Measurements from ENCODE around the gene MPP1. TPM values are rescaled to one million over a fixed set of nuclear protein-coding genes. Genes with fewer than 3 reads are reported as not detected.

Gene MPP1
- total and polyA plus RNA-seq, 5 donors, result 20.4 to 42.7 (median 34.1) TPM

DNA sequence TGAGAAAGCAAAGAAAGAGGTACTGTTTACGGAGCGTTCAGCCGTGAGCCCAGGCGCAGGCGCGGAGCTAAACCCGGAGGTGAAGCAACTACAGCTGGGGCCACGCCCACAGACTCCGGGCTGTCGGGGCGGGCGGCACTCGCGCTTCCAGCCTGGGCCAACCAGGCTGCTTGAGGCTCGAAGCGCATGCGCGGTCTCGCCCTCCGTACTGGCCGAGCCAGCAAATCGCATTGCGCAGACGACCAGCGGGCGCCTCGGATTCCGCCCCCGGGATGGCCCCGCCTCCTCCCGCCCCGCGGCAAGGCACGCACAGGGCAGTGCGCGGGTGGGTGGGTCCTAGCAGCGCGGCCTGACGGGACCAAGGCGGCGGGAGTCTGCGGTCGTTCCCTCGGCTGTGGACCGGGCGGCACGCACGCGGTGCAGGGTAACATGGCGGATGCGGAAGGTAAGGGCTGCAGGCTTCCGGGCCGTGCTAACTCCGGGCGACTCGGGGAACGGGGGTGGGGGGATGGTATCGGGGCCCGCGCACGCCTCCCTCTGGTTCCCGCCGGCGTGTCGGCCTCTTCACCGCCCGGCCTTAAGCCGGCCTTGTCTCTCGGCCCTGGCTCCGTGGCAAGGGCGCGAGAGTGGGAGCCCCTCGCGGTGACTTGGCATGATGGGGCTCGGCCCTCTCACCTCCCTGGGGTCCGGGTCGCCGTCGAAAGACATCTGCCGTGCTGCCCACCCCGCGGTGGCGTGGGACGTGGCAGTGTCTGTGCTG lies 42.6 kb downstream of the MPP1 start, which contains the start of gene DKC1:
Gene DKC1 (plus strand): TSS at position 328 of the 760 bp plus-strand sequence. CDS start 102 bp downstream, at position 430.
- Histone ChIP-seq H3K4me1 (ENCODE audit: control insufficient read depth, insufficient read depth, low read length) (peaks cover 2% of the 10 kb centered on the region), H3K27ac (ENCODE audit: low read length) (peak within 1 kb of the TSS; percentile 52), H3K4me3 (ENCODE audit: low read length) (peak within 1 kb of the TSS; percentile 42), H3K27me3 (ENCODE audit: control insufficient read depth, insufficient read depth) (no peaks in the 10 kb centered on the region), H3K9me3 (ENCODE audit: control insufficient read depth, low read length) (no peaks in the 10 kb centered on the region)
- DNase-seq, result peak; percentile 97 to 99 (median 99)
- intact Hi-C loops (cut with DNase I), result no loop called here
- WGBS, result under 1% methylated on average over 79 of the region's 84 CpGs
- ATAC-seq, result peak; percentile 98 to 99

- peak overlapping the region; percentile 27 for H3K4me3 ChIP-seq (ENCODE audit: low read length)
- WGBS, result 7% methylated on average over 11 of the region's 11 CpGs
- peaks cover 2% of the 10 kb centered on the region for H3K4me1 ChIP-seq (ENCODE audit: control insufficient read depth, insufficient read depth, low read length)
- H3K27ac ChIP-seq (ENCODE audit: low read length), result peak overlapping the region; percentile 52
- no peaks in the 10 kb centered on the region for H3K9me3 ChIP-seq (ENCODE audit: control insufficient read depth, low read length)
- DNase-seq (peak in 1 of 3 donors; percentile 49), ATAC-seq (no peak)
- H3K27me3 ChIP-seq (ENCODE audit: control insufficient read depth, insufficient read depth), result no peaks in the 10 kb centered on the region
- intact Hi-C loops (cut with DNase I), result no loop called here
These were observed 43.2 kb downstream of the MPP1 start for GRCh38 chrX:154761977-154762536.

DNA sequence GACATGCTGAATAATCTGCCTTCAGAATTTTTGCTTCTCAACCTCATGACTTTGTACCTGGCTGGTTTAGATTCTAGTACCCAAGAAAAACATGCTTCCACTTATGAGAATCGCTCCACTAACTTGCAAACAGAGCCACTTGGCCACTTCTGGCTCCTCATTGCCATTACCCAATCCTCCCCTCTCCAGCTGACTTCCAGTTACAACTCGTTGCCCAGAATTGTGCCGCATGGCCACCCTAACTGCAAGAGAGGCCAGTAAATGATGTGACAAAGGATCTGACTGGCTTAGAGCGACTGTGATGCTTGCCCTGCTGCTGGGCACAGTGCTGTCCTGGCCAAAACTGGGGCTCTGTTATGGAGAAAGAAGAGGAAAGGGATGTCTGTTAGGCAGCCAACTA lies 46.6 kb downstream of the MPP1 start:
- Histone ChIP-seq H3K27ac (ENCODE audit: low read length) (no peak overlapping the region), H3K27me3 (ENCODE audit: control insufficient read depth, insufficient read depth) (no peaks in the 10 kb centered on the region), H3K4me3 (ENCODE audit: low read length) (no peak overlapping the region), H3K4me1 (ENCODE audit: control insufficient read depth, insufficient read depth, low read length) (peaks cover 2% of the 10 kb centered on the region), H3K9me3 (ENCODE audit: control insufficient read depth, low read length) (no peaks in the 10 kb centered on the region)
- DNase-seq, result no peak
- no peak for ATAC-seq
- intact Hi-C loops (cut with DNase I), result no loop called here
- WGBS, result 90% methylated on average over 4 of the region's 4 CpGs

DNA sequence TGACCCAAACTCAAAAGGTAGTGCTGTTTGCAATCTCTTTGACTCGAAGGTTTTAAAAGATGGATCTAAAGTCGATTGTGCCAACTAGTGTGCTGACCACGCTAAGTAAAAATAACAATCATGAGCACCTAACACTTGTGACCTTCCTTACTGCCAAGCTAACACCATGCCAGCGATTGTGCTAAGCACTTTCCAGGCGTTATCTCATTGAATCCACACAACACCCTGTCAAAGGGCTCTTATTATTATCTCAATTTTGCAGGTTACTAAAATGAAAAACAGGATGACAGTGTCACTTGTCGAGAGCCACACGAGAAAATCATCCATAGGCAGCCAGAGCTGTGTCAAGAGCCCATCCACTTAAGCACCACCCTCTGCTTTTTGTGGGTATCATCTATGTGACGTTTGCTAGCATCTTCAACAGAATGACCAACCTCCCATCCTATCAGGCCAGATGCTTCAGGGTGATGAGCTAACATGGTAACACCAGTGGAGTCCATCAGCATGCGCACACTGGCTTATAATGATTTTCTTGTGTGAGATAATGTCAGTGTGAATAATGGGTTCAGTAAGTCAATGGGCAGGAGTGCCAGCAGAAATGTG lies 53.5 kb downstream of the MPP1 start:
- WGBS, result 37% methylated on average over 9 of the region's 9 CpGs

DNA sequence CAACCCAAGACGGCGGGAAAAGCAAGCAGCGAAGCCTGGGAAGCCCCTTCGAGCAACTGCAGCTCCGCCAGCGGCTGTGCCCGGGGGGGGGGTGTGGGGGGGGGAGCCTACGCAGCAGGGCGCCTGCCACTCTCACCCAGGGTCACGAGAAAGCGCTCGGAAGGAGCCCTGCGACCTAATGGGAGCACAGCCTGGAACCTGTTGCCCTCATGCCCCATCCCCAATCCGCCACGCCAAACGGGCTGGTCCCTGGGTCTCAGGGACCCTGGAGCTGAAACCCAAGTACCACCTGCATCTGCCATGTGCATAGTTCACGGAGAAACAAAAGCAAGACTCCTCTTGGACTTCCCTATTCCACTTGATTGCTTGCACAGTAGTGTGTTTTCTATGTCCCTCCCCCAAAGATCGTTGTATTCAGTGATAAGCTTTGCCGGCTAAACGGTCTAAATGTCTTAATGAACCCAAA lies 54.0 kb downstream of the MPP1 start:
- no peaks in the 10 kb centered on the region for H3K9me3 ChIP-seq (ENCODE audit: control insufficient read depth, low read length)
- H3K4me3 ChIP-seq (ENCODE audit: low read length), result peak overlapping the region; percentile 90
- H3K27ac ChIP-seq (ENCODE audit: low read length), result peak overlapping the region; percentile 58
- H3K4me1 ChIP-seq (ENCODE audit: control insufficient read depth, insufficient read depth, low read length), result peaks cover 2% of the 10 kb centered on the region
- 4% methylated on average over 15 of the region's 20 CpGs for WGBS
- H3K27me3 ChIP-seq (ENCODE audit: control insufficient read depth, insufficient read depth), result no peaks in the 10 kb centered on the region
- ATAC-seq (peak; percentile 17 to 45), DNase-seq (peak in 2 of 3 donors; percentile 51 to 64)
- intact Hi-C loops (cut with DNase I), result loop anchor here in 1 of 4 donors (5.0 kb wide), 1 partner anchor 34 kb away; no protein-coding TSS in a partner anchor

More for the DNA sequence above, 53.5 kb downstream of the MPP1 start:
- ATAC-seq (peak; percentile 67 to 81), DNase-seq (no peak)
- Histone ChIP-seq H3K4me3 (ENCODE audit: low read length) (no peak overlapping the region), H3K27ac (ENCODE audit: low read length) (peak overlapping the region; percentile 58), H3K9me3 (ENCODE audit: control insufficient read depth, low read length) (no peaks in the 10 kb centered on the region), H3K4me1 (ENCODE audit: control insufficient read depth, insufficient read depth, low read length) (peaks cover 2% of the 10 kb centered on the region), H3K27me3 (ENCODE audit: control insufficient read depth, insufficient read depth) (no peaks in the 10 kb centered on the region)
- intact Hi-C loops (cut with DNase I), result loop anchor here in 1 of 4 donors (5.0 kb wide), 1 partner anchor 34 kb away; no protein-coding TSS in a partner anchor

DNA sequence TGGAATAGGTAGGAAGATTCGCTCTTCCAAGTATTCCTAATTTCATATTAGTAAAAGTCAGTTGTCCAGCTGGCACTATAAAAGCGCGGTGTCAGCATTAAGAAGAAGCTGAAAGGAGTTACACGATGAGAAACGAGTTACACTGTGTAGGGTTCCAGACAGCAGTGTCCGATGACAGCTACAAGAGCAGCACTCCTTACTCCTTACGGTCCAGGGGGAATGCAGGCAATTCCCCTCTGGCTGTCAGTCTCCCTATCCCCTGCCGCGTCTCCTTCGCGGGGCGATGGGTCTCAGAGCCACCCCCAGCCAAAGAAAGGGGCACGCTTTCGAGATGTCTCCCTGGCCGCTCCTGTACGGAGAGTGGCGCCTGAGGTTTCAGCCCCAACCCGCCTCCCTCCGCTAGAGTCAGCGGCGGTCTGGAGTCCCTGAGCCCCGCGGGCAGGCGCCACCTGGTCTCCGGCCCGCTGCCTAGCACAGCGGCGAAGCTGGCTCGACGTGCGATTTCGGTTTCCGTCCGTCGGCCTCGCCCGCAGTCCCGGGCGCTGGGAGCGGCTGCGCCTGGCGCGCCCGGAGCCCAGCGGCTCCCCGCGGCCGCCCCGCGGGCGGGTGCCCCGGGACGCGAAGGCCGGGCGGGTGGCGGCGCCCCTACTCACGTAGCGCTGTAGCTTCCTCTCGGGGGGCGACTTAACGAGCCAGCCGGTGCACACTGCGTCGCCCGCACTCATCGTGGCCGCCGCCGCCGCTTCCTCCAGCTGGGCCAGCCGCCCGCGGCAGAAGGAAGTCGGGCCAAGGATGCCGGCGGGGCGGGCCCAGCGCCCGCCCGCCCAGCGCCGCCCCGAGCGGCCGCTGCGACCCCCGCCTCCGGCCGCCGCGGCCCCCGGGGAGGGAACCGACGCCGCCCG lies 54.7 kb downstream of the MPP1 start, which contains the start of gene GAB3:
Gene GAB3 (minus strand): TSS at position 777 of the 902 bp plus-strand sequence. CDS start 52 bp downstream, at position 725.
- Histone ChIP-seq H3K27me3 (ENCODE audit: control insufficient read depth, insufficient read depth) (no peaks in the 10 kb centered on the region), H3K9me3 (ENCODE audit: control insufficient read depth, low read length) (no peaks in the 10 kb centered on the region), H3K4me3 (ENCODE audit: low read length) (peak within 1 kb of the TSS; percentile 90), H3K27ac (ENCODE audit: low read length) (peak within 1 kb of the TSS; percentile 58), H3K4me1 (ENCODE audit: control insufficient read depth, insufficient read depth, low read length) (peaks cover 2% of the 10 kb centered on the region)
- DNase-seq (peak; percentile 56 to 78 (median 76)), ATAC-seq (peak; percentile 69 to 80)
- intact Hi-C loops (cut with DNase I), result loop anchor here in 1 of 4 donors (5.0 kb wide), 1 partner anchor 33 kb away; no protein-coding TSS in a partner anchor
- under 1% methylated on average over 72 of the region's 98 CpGs for WGBS

DNA sequence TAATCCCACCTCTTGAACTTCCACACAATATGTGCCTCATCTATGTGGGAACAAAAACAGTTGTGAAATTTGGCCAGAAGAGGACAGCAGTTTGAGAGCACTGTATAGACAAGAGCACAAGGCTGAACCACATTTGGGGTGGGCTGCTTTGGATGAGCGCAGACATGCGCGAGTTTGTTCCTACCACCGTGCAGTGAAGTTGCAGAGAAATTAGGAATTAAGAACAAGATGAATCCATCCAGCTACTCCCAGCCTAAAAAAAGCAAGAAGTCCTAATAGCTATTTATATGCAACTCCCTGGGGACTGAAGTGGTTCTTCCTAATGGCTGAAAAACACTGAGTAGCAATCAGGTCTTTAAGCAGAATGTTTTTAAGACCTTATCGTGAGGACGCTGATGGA lies 55.4 kb downstream of the MPP1 start:
- intact Hi-C loops (cut with DNase I), result loop anchor here in 1 of 4 donors (5.0 kb wide), 1 partner anchor 33 kb away; no protein-coding TSS in a partner anchor
- DNase-seq, result no peak
- Histone ChIP-seq H3K4me3 (ENCODE audit: low read length) (peak overlapping the region; percentile 90), H3K27me3 (ENCODE audit: control insufficient read depth, insufficient read depth) (no peaks in the 10 kb centered on the region), H3K9me3 (ENCODE audit: control insufficient read depth, low read length) (no peaks in the 10 kb centered on the region), H3K27ac (ENCODE audit: low read length) (no peak overlapping the region), H3K4me1 (ENCODE audit: control insufficient read depth, insufficient read depth, low read length) (peaks cover 2% of the 10 kb centered on the region)
- peak in 1 of 2 donors; percentile 17 for ATAC-seq
- WGBS, result 7% methylated on average over 6 of the region's 6 CpGs

DNA sequence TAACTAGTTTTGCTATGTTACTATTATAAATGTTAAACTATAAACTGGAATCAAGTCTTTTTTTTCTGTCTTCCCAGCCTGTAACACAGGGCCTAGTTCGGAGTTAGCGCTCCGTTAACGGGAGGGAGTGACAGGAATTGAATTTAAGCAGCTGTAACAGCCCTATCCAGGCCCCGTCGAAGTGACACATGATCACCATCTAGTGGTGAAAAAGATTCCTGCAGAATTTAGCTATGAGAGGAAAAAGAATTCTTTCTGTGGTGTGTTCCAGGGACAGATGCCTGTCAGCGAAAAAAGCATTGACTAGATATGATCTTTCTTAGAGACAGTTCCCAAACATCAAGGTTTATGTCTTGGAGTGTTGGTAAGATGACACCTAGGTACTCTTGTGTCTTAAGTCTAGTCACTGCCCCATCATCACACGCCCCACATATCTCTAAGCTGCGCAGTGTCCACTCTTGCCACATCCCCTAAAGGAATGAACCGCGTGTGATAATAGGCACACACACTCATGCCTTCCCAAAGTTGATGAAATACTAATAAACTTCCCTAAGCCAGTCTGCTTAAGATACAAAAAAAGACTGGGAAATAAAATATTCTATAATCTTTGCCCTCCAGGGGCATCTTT lies 56.5 kb downstream of the MPP1 start:
- intact Hi-C loops (cut with DNase I), result no loop called here
- peak overlapping the region; percentile 37 for H3K27ac ChIP-seq (ENCODE audit: low read length)
- no peak for DNase-seq
- H3K27me3 ChIP-seq (ENCODE audit: control insufficient read depth, insufficient read depth), result no peaks in the 10 kb centered on the region
- H3K4me3 ChIP-seq (ENCODE audit: low read length), result peak overlapping the region; percentile 90
- H3K4me1 ChIP-seq (ENCODE audit: control insufficient read depth, insufficient read depth, low read length), result peaks cover 2% of the 10 kb centered on the region
- H3K9me3 ChIP-seq (ENCODE audit: control insufficient read depth, low read length), result no peaks in the 10 kb centered on the region
- WGBS, result 16% methylated on average over 11 of the region's 11 CpGs
- ATAC-seq, result peak; percentile 64 to 69

- no peak for ATAC-seq
- no peak for DNase-seq
- intact Hi-C loops (cut with DNase I), result no loop called here
- no peak overlapping the region for H3K4me3 ChIP-seq (ENCODE audit: low read length)
- H3K4me1 ChIP-seq (ENCODE audit: control insufficient read depth, insufficient read depth, low read length), result no peaks in the 10 kb centered on the region
- H3K9me3 ChIP-seq (ENCODE audit: control insufficient read depth, low read length), result no peaks in the 10 kb centered on the region
- no peaks in the 10 kb centered on the region for H3K27me3 ChIP-seq (ENCODE audit: control insufficient read depth, insufficient read depth)
- H3K27ac ChIP-seq (ENCODE audit: low read length), result no peak overlapping the region
These were observed 62.7 kb downstream of the MPP1 start for GRCh38 chrX:154742613-154743012.

All from right cardiac atrium (tissue), 5 donors.